Fibroblast of upper back skin (primary cell): ENCODE data around the gene MLLT1.
"Not testable (repeated sequence)": the region's sequence is repeated elsewhere in the genome, so short reads cannot be mapped to it uniquely, and the experiment has no call there.

Experiments
- DNase-seq: peaks from one replicate; pipeline ENCODE4 v3.0.0-alpha.2; 2013

Gene MLLT1

GRCh38 chr19:6279931-6280591, at the start of gene MLLT1:
Gene MLLT1, minus strand, starts transcription at chr19:6279975. Its CDS starts 191 bp downstream, at chr19:6279784.
- peak; percentile 97 for DNase-seq

- DNase-seq: no peak
Measured at GRCh38 chr19:6326815-6327214, 47.0 kb upstream of the MLLT1 start.

- DNase-seq: no peak
Measured at GRCh38 chr19:6325614-6326013, 45.8 kb upstream of the MLLT1 start.

GRCh38 chr19:6324757-6325156, 45.0 kb upstream of the MLLT1 start:
- DNase-seq: no peak

GRCh38 chr19:6322284-6322683, 42.5 kb upstream of the MLLT1 start:
- DNase-seq: no peak

GRCh38 chr19:6319376-6319775, 39.6 kb upstream of the MLLT1 start:
- no peak for DNase-seq

- DNase-seq: no peak
Measured at GRCh38 chr19:6318772-6319171, 39.0 kb upstream of the MLLT1 start.

GRCh38 chr19:6315646-6316045, 35.9 kb upstream of the MLLT1 start:
- not testable (repeated sequence) for DNase-seq

- DNase-seq: no peak
Measured at GRCh38 chr19:6313398-6313969, 33.7 kb upstream of the MLLT1 start.

GRCh38 chr19:6312018-6312417, 32.2 kb upstream of the MLLT1 start:
- DNase-seq: no peak

- no peak for DNase-seq
Measured at GRCh38 chr19:6298413-6298812, 18.6 kb upstream of the MLLT1 start.

GRCh38 chr19:6297202-6297601, 17.4 kb upstream of the MLLT1 start:
- DNase-seq: no peak

- no peak for DNase-seq
Measured at GRCh38 chr19:6292006-6292405, 12.2 kb upstream of the MLLT1 start.

- no peak for DNase-seq
Measured at GRCh38 chr19:6288737-6289136, 9.0 kb upstream of the MLLT1 start.

- DNase-seq: no peak
Measured at GRCh38 chr19:6287269-6287885, 7.6 kb upstream of the MLLT1 start.

GRCh38 chr19:6286676-6287075, 6.9 kb upstream of the MLLT1 start:
- DNase-seq: no peak

GRCh38 chr19:6282393-6282792, 2.6 kb upstream of the MLLT1 start:
- DNase-seq: not testable (repeated sequence)

- no peak for DNase-seq
Measured at GRCh38 chr19:6279620-6279930, 200 bp downstream of the MLLT1 start.

GRCh38 chr19:6278740-6279619, 795 bp downstream of the MLLT1 start:
- no peak for DNase-seq

- DNase-seq: no peak
Measured at GRCh38 chr19:6278051-6278450, 1.7 kb downstream of the MLLT1 start.

- peak; percentile 88 for DNase-seq
Measured at GRCh38 chr19:6276447-6276846, 3.3 kb downstream of the MLLT1 start.

- no peak for DNase-seq
Measured at GRCh38 chr19:6275170-6275744, 4.5 kb downstream of the MLLT1 start.

GRCh38 chr19:6274756-6275155, 5.0 kb downstream of the MLLT1 start:
- no peak for DNase-seq
